ENCODE results near the gene NMU. TPM values are rescaled to one million over a fixed set of nuclear protein-coding genes. Genes with fewer than 3 reads are reported as not detected.

The NMU gene
- total RNA-seq, 4 donors from 2014 or later = not detected

DNA sequence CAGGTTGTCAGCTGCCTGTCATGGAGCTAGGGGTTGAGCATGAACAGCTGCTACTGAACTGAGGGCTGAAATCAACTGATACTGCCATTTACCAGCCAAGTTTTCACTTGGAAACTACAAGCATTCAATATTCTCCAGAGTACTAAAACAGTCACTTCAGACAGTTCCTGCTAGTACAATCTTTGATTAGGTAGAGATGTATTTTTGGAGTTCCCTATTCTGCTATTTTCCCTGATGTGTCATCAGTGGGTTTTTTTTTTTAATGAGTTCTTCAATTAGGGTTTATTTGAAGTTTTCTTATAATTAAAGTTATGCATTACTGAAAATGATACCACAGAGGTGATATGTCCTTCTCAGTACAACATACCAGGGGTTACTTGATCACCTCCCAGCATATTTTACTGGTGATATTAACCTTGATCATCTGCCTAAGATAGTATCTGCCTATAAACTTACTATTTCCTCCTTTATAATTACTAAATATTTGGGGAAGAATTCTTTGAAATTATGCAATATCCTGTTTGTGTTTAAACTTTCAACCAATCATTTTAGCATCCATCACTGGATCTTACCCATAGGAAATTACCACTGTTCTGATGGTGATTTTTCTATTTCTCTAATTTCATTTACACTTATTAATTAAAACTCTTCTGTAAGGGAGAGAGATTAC lies 57.6 kb downstream of the NMU start:
- no peaks in the 10 kb centered on the region for H3K4me1 ChIP-seq
- TF ChIP-seq, protein P1, sequence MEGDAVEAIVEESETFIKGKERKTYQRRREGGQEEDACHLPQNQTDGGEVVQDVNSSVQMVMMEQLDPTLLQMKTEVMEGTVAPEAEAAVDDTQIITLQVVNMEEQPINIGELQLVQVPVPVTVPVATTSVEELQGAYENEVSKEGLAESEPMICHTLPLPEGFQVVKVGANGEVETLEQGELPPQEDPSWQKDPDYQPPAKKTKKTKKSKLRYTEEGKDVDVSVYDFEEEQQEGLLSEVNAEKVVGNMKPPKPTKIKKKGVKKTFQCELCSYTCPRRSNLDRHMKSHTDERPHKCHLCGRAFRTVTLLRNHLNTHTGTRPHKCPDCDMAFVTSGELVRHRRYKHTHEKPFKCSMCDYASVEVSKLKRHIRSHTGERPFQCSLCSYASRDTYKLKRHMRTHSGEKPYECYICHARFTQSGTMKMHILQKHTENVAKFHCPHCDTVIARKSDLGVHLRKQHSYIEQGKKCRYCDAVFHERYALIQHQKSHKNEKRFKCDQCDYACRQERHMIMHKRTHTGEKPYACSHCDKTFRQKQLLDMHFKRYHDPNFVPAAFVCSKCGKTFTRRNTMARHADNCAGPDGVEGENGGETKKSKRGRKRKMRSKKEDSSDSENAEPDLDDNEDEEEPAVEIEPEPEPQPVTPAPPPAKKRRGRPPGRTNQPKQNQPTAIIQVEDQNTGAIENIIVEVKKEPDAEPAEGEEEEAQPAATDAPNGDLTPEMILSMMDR (IDR thresholded peaks at IDR 0.05 in 4 of 5, conservative IDR thresholded peaks at IDR 0.05 in 1 of 5) = no peak
- no peak for TF ChIP-seq POLR2A (IDR thresholded peaks at IDR 0.05)
- H3K4me3 ChIP-seq = no peak overlapping the region
- no peak for DNase-seq
- no peak overlapping the region for H3K27ac ChIP-seq
- no peaks in the 10 kb centered on the region for H3K36me3 ChIP-seq
- peaks cover 0 to 9% (median 0%) of the 10 kb centered on the region in 3 donors for H3K9me3 ChIP-seq
- ATAC-seq = no peak
- in situ Hi-C loops (cut with MboI; ENCODE audit: low sequenced_read_pairs in 4 of 4) (loop anchor here in 1 of 4 donors (25.0 kb wide), 1 partner anchor 109 kb away; no protein-coding TSS in a partner anchor), intact Hi-C loops (cut with DNase I; ENCODE audit: low total_unique reads) (no loop called here)
- no peaks in the 10 kb centered on the region for H3K27me3 ChIP-seq

DNA sequence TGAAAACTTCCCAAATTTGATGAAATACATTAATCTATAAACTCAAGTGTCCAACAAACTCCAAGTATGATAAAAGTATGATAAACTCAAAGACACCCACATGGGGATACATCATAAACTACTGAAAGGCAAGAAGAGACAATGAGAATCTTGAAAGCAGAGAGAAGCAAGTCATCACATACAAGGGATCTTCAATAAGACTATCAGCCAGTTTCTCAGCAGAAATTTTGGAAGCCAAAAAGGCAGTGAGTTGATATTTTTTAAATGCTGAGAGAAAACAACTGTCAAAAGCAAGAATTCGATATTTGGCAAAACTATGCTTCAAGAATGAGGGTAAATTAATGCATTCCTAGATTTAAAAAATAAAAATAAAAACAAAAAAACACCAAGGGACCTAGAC lies 60.6 kb downstream of the NMU start:
- ATAC-seq = no peak
- no peaks in the 10 kb centered on the region for H3K4me1 ChIP-seq
- intact Hi-C loops (cut with DNase I; ENCODE audit: low total_unique reads) (no loop called here), in situ Hi-C loops (cut with MboI; ENCODE audit: low sequenced_read_pairs in 4 of 4) (loop anchor here in 1 of 4 donors (25.0 kb wide), 1 partner anchor 112 kb away; no protein-coding TSS in a partner anchor)
- TF ChIP-seq POLR2A (IDR thresholded peaks at IDR 0.05) = no peak
- TF ChIP-seq, protein P1 (IDR thresholded peaks at IDR 0.05 in 4 of 5, conservative IDR thresholded peaks at IDR 0.05 in 1 of 5) = no peak
- H3K27me3 ChIP-seq = no peaks in the 10 kb centered on the region
- no peak overlapping the region for H3K4me3 ChIP-seq
- no peaks in the 10 kb centered on the region for H3K36me3 ChIP-seq
- DNase-seq = no peak
- no peak overlapping the region for H3K27ac ChIP-seq
- H3K9me3 ChIP-seq = peaks cover 0 to 9% (median 0%) of the 10 kb centered on the region in 3 donors

DNA sequence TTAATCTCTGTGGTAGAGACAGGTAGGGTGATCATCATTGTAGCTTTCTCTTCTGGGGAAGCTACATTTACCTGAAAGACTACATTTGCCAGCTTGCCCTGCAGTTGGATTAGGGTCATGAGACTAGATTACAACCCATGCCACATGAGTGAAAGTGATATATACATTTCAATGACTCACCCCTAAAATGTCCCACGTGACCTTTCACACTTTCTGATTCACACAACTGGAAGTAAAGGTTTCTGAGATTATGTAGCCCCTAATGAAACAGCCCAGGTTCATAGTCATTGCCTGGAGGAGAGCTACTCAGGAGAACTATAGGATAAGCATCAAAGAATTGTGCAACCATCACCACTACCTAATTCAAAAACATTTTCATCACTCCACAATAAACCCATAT lies 61.8 kb downstream of the NMU start:
- no peak overlapping the region for H3K27ac ChIP-seq
- H3K9me3 ChIP-seq = peaks cover 0 to 9% (median 0%) of the 10 kb centered on the region in 3 donors
- TF ChIP-seq POLR2A (IDR thresholded peaks at IDR 0.05) = no peak
- TF ChIP-seq, protein P1 (IDR thresholded peaks at IDR 0.05 in 4 of 5, conservative IDR thresholded peaks at IDR 0.05 in 1 of 5) = no peak
- in situ Hi-C loops (cut with MboI; ENCODE audit: low sequenced_read_pairs in 4 of 4) (loop anchor here in 1 of 4 donors (25.0 kb wide), 1 partner anchor 587 kb away; no protein-coding TSS in a partner anchor), intact Hi-C loops (cut with DNase I; ENCODE audit: low total_unique reads) (no loop called here)
- H3K4me3 ChIP-seq = no peak overlapping the region
- no peaks in the 10 kb centered on the region for H3K4me1 ChIP-seq
- DNase-seq = no peak
- no peaks in the 10 kb centered on the region for H3K27me3 ChIP-seq
- H3K36me3 ChIP-seq = no peaks in the 10 kb centered on the region
- ATAC-seq = no peak

DNA sequence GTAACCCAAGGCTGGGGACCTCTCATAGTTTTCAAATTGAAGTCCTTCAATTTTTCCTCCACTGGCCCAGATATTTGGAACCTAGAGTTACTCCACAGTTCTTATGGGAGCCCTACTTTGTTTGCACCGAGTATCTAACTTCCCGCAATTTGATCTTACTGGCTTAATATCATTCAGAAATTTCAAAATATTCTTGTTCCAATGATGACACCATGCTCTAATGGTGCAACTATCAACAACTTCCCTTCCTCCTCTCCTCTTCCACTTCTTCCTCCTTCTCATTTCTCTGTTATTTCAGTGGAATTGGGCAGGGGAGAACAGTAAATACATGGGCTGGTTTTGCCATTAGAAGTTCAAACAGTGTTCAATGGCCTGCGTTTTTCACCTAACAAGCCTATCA lies 64.3 kb downstream of the NMU start:
- Histone ChIP-seq H3K27me3 (no peaks in the 10 kb centered on the region), H3K27ac (no peak overlapping the region), H3K9me3 (peaks cover 0 to 9% (median 0%) of the 10 kb centered on the region in 3 donors), H3K4me1 (no peaks in the 10 kb centered on the region), H3K36me3 (no peaks in the 10 kb centered on the region), H3K4me3 (no peak overlapping the region)
- no peak for DNase-seq
- in situ Hi-C loops (cut with MboI; ENCODE audit: low sequenced_read_pairs in 4 of 4) = loop anchor here in 1 of 4 donors (25.0 kb wide), 1 partner anchor 585 kb away; no protein-coding TSS in a partner anchor
- TF ChIP-seq POLR2A (IDR thresholded peaks at IDR 0.05) = no peak
- TF ChIP-seq, protein P1 (IDR thresholded peaks at IDR 0.05 in 4 of 5, conservative IDR thresholded peaks at IDR 0.05 in 1 of 5) = no peak
- no peak for ATAC-seq
- intact Hi-C loops (cut with DNase I; ENCODE audit: low total_unique reads) = no loop called here
